OCI-LY3 (cell line): ENCODE results near the gene STIM1.

Experiments used
- CTCF ChIP-seq: fragments of 200-600, 300-600 bp; sonication (generic); IDR thresholded peaks from 2 replicates; pipeline ENCODE4 v1.5.1; 2014; ENCODE audit warnings: antibody characterized with exemption, low read length, low read depth
- EZH2phosphoT487 ChIP-seq: fragments of 200-600 bp; shearing (Covaris generic); IDR thresholded peaks from 2 replicates; pipeline ENCODE4 v1.6.1; 2018; ENCODE audit warnings: antibody characterized with exemption, mixed run types, low read depth

GRCh38 chr11:4060182-4060923, 204.9 kb downstream of the STIM1 start:
- TF ChIP-seq CTCF: no peak
- no peak for TF ChIP-seq EZH2phosphoT487
